T-helper 22 cell (primary cell): ENCODE results near the gene GRXCR1.

Experiments used
- DNase-seq: peaks from one replicate; pipeline ENCODE4 v3.0.0-alpha.2; 2020; ENCODE audit warnings: low read depth

GRXCR1 gene

DNA sequence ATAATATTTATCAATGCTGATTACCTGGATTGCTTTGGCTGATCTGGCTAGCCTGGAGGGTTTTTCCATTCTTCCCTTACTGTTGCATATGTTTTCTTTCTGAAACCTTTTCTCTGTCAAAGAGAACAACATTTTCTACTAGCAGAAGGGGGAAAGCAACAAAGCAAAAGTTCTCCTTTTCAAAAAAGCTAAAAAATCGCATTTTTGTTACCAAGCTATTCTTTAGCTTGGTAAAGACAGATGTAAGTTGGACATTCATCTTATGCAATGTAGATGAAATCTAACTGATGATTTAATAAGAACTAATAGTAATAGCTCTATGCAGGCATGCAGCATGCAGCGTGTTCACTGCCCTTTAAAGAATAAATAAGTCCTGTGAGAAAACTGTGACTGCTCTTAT lies at the start of gene GRXCR1:
Gene GRXCR1 (plus strand): TSS at position 301 of the 400 bp plus-strand sequence. CDS start 554 bp downstream, outside the sequence.
- DNase-seq = no peak

DNA sequence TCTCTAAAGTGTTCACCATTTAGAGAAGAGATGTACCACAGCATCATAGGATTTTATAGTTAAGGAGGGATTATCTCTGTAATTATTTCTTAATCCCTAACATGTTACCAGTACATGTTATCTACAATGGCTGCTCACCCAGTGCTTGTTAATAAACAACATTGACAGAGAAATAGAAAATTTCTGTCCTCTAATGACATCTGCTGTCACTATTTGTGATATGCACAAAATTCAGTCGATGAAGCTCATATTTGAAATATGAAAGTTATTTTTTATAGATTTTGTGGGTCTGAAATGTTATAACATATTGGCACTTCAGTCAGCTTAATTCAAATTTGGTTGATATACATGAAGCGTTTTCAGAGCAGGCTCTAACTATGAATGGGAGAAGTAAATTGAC lies 48.8 kb upstream of the GRXCR1 start:
- DNase-seq = no peak

DNA sequence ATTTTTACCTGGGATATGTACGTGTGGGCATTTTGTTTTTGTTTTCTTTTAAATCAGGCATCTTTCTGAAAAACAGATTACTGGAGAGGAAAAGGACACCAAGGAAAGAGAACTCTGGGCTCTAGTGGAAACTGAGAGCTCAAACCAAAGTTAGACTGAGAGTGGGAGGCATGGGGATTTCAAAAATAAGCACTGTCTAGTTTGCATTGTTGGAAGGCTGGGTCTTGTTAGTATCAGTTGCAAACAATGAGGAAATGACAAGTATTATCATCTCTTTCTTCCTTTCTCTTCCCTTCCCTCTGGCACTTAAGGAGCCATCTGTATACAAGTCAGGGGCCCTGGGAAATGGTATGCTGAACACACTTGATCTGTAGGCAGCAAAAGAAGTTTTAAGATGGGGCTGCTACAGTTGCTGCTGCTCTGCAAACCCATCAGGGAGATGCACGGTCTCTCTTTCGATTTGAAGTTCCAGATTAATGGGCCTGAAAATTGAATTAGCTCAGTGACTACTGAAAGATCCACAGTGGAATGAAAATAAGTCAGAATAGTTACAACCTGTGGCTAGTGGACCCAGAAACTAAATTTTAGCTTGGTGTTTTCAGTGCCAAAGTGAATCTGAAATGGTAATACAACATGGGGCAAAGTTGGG lies 48.0 kb upstream of the GRXCR1 start:
- no peak for DNase-seq

DNA sequence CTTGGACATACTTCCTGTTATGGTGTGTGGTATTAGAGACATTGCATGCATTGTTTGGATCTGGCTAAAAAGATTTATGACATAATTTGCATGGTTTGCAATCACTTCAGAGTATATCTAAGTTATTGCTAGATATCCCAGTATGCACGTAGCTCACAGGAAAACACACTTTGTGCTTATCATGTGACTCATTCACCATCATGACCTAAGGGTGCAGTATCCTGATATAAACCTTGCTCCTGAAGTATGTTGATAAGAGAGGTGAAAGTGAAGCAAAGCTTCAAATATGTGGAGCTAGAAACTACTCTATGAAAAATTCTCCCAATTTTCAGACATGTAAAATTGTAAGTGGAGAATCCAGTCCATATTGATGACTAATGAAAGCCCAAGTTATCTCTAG lies 46.9 kb upstream of the GRXCR1 start:
- DNase-seq = no peak

DNA sequence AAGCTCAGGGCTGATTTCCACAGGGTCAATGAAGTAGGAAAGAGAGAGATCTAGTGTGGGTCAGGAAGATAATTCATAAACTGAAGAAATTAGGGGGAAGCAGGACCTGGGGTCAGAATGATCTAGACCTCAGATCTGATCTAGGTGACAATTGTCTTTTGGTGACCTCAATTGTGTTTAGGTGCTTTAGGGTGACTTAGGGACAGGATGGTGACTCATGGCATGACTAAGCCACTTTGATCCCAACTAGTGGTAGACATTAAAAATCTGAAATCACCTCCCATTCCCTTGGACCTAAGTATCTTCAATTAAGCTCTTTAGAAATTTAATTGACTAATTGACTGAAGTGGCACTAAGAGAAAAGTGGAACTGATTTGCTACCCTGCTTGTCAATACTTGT lies 36.7 kb upstream of the GRXCR1 start:
- no peak for DNase-seq

DNA sequence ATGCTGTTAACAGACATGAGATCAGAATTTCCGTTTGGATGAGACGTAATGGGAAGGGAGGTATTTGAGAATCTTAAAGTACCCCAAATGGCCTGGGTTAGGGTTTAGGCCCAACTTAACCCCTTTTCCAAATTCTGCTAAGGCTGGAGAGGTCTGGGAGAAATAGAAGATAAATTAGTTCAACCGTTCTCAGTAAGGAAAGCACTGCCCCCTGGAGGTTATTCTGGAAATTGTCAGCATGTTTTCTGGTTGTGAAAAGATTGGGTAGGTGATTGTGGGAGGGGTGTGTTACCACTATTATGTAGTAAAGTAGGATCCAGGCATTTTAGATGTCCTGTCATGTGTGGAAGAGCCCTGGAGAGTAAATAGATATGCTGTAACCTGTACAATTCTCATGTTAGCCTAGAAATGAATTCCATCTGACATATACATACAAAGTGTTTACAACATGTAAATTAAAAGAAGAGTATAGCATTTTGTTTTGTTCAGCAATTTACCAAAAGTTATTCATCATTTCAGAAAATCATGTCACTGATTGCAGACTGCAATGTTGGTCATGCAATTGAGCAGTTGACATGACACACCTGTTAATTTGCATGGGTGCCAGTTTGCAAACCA lies 26.8 kb upstream of the GRXCR1 start:
- DNase-seq = no peak

DNA sequence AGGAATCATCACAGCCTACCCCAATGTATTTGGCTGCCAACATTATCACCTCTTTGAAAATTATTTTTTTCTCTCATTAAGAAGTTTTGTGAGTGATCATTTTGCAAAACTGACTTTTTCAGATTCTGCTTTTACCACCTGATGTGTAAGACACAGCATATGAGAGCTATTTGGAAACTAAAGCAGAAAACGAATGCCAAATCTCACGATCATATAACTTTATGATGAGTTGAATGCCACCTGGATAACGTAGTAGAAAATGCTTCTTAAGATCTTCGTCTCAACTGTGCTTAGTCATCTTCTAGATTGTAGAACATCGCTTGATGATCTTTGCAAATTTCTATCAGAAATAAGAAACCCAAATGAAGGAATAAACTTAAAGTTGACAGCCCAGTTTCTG lies 21.3 kb upstream of the GRXCR1 start:
- DNase-seq = no peak

DNA sequence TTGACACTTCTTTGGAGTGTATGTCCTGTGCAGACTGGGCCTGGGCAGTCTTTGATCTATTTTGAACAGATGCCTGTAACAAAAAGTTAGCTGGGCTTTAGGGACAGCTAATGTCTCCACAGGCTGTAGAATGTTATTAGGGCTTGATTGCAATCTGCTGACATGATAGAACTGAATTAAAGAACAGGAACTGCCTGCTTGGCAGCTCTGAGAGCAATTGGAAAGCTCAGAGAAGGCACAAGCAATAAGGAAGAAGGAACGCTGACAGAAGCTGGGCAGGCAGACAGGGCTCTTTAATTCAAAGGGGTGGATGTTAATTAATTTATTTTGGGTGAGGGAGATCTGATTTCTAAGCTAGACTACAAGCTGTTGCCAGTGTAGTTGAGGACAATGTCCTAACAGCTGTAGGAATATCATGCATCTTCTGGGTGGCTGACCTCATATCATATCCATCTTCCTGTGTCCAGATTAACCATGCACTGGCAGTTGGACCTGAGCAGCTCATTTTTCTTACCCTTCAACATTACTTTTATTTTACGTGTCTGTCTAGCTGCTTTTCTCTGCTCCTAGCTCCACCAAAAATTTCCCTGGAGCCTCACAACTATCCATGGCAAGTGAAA lies 20.7 kb upstream of the GRXCR1 start:
- no peak for DNase-seq

DNA sequence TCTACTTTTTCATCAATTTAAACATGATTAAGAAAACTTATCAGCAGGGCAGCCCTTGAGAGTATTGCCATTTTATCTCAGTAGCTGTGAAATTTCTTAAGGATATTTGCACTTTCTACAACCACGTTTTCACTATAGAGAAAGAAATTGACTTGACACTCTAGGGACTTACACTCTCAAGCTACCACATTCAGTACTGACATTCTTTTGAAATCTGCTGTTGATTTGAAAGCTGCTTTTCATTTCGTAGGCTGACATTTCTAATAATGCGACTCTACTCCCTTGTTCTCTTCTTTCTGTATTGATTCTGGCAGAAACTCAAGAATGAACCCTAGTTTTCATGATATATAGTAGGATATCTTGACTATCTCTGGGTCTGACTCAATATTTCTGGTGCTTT lies 13.7 kb upstream of the GRXCR1 start:
- no peak for DNase-seq

DNA sequence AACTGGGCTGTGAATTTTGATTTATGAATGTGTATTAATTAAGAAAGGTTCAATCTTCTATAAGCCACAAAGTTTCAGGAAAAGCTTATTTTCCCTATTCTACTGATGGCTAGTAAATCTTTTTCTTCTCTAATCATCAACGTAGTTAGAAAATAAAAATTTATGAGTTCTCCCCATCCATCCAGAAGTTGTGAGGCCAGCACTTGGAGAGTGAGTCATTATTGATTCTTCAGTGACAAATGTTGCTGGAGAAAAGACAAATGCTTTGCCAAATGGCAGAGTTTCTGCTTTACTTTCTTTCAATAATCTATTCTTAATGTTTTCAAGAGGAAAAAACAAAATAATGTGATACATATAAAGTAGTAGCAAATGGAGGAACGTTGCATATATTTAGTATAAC lies 11.3 kb upstream of the GRXCR1 start:
- DNase-seq = no peak

DNA sequence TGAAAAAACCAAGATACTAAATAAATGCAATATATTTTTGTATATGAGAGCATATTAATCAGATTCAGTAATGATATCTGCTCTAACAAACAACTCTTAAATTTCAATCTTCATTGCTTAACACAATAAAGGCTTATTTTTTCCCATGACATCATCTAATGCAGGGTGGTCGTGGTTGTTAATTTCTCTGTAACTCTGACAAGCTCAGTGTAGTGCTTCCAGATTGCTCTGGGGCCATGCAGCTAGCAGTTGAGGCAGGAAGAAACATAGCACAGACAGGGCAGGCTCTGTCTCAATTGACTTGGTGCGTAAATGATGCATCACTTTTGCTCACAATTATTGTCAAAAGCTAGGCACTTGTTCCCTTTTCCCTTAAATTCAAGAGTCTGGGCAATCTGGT lies 869 bp upstream of the GRXCR1 start:
- DNase-seq = no peak

DNA sequence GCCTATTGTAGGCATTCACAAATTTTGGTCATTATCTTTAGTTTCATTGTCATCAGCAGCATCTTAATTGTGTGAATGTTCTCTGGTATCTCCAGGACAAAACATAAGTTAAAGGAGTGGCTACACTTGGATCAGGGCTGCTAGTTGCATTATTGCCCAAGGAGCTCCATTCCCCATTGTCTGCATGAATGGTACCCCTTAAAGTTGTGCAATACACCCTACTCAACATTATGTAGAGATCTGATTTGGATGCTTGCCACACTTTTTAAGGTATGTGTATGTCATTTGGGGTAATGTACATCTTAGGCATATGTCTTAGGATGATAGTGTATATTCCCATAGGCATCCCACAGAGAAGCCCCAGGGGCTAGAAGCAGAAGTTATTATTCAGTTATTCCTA lies 2.9 kb downstream of the GRXCR1 start:
- DNase-seq = no peak

DNA sequence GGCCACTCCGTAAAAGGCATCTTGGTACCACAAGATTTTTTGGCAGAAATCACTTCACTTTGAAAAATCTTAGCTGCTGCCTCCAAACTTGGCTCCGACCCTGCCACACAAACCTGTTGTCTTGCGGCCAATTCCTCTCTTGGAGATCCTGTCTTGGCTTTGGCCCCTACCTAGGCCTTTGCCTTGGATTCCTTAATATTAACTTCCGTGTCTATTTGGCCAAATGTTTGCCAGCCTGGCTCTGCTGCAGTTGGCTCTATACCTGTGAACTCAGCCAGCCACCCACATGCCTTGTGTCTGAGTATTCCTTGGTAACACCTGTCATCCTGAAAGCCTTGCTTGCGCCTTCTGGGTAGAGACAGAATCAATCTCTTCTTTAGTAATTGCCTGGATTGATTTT lies 12.5 kb downstream of the GRXCR1 start:
- no peak for DNase-seq

DNA sequence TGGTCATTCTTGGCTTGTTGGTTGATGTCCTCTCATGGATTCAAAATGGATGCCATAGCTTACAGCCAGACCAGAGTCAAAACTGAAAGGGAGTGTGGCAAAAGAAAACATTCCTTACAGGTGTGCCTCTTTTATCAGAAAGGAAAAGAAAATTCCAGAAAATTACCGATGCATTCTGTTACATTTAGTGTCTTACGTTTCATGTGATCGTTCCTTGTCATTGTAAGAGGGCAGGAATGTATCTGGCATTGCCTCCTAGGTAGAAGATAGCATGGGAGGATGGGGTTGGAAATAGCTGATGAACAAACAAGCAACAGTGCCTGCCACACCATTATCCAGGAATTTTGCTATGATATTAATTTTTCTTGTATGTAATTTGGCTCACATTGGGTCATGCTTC lies 13.1 kb downstream of the GRXCR1 start:
- DNase-seq = no peak

DNA sequence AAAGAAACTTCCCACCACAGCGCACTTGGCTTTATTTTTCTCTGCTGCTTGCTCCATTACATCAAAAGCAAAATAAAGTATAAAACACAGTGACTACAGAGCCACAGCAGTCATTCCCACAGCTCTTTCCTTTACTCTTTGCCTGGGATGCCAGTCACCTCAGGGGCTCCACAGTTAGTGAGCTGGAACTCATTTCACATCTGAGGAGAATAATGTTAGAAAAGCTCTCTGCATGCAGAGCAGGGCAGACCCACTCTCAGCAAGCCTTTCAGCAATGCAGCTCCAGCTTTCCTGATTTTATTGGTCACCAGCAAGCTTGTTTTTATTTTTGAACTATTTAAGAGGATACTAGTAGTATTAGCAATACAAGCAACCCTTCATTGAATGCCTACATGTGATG lies 13.8 kb downstream of the GRXCR1 start:
- no peak for DNase-seq

DNA sequence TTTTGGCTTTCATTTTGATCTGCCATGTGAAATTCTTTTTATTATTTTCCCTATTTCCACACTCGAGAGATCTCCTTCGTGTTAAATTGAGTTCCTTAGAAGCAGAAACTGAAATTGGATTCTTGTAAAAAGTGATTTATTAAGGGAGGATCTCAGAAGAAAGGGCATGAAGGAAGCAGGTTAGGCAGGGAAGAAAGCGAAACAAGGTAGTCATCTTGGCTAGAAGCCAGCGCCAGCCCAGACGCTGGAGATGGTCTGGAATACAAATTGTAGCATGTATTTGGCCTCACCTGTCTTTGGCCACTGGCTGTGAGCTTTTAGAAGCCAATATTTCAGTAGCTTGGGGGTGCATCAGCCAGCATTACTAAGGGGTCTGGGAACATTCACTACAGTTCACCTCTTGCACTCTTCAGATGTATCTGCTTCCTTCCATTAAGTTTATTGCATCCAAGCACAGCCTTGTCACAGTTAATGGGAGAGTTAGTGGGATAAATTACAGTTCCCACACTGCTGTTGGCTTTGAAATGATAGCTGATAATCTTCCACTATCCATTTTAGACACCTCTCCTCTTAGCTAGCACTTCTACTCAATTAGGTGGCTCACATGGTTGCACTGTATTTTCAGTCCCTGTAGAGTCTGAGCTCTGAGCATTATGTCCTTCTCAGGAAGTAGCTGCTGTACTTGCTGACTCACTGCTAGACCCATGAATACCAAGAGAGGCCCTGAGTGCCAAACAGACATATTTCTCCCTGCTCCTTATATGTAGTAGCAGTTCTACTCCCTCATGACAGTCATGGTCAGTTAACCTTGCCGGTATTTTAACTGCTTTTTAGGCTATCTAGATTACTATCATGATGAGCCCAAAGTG lies 14.6 kb downstream of the GRXCR1 start:
- DNase-seq = no peak

DNA sequence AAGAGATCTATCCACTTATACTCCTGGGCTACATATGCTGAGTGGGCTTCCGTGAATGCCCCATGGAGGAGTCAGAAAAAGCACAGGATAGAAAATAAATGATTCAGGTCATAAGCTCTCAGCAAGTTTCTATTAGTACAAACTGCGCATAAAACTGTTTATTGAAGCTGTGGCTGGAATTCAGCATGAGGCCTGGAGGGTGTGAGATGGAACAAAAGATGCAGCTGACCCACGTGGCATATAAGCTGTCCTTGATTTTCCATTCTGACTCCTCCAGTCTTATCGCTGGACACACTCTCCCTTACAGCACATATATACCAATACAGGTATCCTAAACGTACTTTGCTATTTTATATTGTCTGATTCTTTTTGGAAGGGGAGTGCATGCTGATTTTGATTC lies 17.9 kb downstream of the GRXCR1 start:
- no peak for DNase-seq

DNA sequence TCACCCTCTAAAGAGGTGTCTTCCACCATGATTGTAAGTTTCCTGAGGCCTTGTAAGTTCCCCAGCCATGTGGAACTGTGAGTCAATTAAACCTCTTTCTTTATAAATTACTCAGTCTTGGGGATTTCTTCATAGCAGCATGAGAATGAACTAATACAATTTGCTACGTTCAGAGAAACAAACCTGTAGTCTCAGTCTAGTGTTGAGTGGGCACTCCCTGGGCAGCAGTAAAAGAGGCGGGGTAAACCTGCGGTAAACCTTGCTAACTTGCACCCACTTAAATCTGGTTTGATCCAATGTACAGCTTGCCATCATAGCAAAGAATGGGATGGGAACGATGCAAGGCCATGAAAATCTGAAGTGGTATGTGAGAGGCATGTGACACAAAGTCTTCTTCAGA lies 22.4 kb downstream of the GRXCR1 start:
- no peak for DNase-seq

DNA sequence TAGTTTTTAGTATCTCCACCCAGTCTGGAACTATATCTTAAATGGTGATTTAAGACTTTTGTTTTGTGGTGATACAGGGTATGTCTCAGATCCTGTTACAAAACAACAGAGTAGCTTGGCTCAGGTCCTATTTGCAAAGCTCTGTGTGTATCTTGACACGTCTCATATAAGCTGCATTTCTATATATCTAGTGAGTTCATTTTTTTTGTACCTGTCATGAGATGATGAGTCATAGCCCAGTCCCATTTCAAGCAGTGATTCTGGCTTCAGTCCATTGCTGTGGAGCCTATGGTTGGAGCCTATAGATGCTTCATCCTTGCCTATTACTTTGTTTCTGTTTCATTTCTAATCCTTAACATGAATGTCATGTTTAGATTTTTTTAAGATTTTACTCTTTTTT lies 23.0 kb downstream of the GRXCR1 start:
- DNase-seq = no peak

DNA sequence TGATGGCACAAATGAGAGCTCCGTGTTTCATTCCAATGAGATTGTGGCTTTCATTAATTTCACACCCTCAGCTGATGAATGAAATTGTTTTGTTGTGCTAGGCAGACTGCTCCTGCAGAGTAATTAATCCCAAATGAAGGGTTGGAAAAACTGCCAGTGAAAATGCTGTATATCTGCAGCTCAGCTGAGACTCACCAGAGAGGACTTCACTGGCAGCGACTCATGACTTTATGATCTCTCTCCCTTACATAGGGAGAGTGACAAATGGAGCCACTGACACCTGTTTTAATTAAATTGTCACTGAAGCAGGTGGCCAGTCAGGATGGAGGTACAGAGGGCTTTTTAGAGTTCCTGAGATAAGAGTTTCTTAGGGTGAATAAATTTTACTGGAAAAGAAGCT lies 24.8 kb downstream of the GRXCR1 start:
- DNase-seq = no peak

DNA sequence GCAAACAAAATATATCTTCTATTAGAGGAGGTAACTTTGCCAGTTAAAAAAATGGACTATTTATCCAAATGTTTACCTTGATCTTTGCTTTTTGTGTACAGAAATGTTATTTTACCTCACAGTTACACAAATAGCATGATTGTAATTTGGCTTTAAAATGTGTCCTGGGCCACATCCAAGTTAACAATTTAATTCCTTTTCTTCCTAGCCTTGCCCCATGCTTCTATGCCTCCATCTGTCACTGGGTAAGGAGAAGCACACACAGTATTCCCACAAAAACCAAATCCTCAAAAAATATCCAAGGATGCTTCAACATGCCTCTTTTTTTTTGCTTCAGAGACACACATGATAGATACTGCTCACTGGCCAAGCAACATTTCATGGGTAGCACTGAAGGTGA lies 30.9 kb downstream of the GRXCR1 start:
- no peak for DNase-seq

DNA sequence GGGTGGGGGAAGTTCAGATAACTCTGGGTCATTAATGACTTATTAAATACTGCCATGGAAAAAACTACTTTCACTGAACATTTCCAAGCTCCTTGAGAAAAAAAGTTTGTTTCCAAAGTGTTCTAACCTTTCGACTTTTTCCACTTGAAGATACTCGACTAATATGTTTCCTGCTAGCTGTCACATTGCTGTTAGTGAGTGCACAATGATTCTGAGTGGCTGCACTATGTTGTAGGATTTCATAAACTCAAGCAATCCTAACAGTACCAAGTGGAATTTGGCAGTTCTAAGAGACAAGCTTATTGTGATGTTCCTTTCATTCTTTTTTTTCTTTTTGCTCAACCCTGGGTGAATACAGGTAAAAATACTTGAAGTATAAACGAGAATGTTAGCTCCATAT lies 33.4 kb downstream of the GRXCR1 start:
- DNase-seq = no peak

DNA sequence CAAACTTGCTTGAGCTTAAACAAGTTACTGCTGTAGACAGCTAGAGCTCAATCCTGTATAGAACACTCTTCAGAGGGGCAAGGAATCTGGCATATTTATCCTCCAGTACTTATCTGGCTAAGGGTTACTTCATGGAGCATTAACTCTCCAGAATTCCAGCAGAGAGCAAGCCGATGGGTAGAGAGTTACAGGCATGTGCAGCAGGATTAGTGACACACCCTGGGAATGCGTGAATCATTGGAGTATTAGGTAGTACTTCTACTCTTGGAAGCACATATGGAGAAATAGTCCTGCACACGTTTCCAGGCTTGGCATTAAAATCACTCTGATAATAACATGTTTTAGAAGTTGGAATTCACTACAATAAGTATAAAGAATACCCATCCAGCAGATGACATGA lies 35.4 kb downstream of the GRXCR1 start:
- no peak for DNase-seq
